GM12873 (cell line): ENCODE measurements around the gene RELT.

Experiments used
- TF ChIP-seq, protein P1 (sequence below): IDR thresholded peaks from 2 replicates; pipeline ENCODE4 v1.5.1; 2012; ENCODE audit warnings: low read depth, mild to moderate bottlenecking, moderate library complexity, low read length, control low read depth; ENCODE audit not compliant: insufficient read depth; ENCODE audit errors: missing control alignments

RELT gene, protein sequence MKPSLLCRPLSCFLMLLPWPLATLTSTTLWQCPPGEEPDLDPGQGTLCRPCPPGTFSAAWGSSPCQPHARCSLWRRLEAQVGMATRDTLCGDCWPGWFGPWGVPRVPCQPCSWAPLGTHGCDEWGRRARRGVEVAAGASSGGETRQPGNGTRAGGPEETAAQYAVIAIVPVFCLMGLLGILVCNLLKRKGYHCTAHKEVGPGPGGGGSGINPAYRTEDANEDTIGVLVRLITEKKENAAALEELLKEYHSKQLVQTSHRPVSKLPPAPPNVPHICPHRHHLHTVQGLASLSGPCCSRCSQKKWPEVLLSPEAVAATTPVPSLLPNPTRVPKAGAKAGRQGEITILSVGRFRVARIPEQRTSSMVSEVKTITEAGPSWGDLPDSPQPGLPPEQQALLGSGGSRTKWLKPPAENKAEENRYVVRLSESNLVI

DNA sequence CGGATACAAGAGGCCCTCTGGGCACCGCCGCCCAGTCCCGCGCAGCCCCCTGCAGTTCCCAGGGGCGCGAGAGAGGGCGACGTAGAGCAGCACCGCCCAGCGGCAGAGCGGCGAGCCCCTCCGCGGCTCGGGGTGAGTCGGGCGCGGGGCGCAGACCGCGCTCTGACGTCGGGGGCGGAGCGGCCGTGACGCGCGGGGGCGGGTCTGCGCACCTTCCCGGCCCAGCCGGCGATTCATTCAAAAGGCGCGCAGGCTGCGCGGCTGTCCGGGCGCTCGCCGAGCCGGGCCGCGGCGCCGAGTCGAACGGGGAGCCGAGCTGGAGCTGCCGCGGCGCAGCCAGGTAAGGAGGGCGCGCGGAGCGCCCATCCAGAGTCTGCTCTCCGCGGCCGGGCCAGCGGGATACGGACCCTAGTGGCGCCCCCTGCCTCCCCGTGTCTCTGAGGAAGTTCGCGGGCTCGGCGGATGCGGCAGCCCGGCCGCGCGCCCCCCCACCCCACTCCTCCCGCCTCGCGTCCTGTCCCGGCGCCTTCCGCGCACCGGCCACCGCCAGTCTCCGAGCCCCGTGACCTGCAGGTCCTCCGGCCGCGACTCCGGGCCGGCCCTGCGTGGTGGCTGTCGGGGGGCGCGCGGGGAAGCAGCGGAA, at the start of gene RELT:
RELT (plus strand) TSS at position 240 of the 643 bp plus-strand sequence. CDS start 12,738 bp downstream, outside the sequence.
- TF ChIP-seq, protein P1, sequence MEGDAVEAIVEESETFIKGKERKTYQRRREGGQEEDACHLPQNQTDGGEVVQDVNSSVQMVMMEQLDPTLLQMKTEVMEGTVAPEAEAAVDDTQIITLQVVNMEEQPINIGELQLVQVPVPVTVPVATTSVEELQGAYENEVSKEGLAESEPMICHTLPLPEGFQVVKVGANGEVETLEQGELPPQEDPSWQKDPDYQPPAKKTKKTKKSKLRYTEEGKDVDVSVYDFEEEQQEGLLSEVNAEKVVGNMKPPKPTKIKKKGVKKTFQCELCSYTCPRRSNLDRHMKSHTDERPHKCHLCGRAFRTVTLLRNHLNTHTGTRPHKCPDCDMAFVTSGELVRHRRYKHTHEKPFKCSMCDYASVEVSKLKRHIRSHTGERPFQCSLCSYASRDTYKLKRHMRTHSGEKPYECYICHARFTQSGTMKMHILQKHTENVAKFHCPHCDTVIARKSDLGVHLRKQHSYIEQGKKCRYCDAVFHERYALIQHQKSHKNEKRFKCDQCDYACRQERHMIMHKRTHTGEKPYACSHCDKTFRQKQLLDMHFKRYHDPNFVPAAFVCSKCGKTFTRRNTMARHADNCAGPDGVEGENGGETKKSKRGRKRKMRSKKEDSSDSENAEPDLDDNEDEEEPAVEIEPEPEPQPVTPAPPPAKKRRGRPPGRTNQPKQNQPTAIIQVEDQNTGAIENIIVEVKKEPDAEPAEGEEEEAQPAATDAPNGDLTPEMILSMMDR: peak; percentile 85

DNA sequence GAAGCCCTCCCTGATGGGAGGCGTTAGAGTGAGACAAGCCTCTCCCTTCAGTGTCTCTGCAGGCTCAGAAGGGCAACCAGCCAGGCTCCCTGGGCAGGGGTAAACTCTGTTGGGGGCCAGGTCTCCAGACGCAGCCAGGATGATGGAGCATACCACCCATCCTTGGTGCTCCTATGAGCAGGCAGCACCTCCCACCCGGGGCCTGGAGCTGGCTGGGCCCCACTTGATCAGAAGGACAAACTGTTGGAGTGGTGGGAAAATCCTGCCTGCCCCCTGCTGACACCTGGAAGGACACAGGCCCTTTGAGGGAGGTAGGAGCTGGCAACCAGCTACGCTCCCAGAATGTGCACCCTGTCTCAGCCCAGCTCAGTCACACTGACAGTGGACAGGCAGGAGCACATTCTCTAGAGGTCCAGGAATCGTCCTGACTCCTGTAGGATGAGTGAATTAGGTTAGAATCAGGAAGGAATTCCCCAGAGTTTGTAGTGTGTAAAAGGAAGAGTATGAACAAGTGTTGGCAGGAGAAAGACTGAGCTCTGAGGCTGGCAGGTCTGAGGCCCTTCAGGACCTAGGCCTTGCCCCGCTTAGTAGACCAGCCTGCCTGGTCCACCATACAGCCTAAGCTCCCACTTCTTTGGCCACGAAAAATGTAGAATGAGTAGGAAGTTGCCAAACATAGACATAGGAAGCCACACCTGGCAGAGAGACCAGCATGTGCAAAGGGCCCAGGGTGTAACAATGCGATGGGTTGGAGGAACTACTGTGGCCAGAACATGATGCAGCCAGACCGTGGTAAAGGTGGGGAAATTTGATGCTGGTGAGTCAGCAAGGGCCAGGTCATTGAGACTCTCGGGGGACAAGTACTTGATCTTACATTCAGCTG, 49.0 kb upstream of the RELT start:
- TF ChIP-seq, protein P1: no peak

DNA sequence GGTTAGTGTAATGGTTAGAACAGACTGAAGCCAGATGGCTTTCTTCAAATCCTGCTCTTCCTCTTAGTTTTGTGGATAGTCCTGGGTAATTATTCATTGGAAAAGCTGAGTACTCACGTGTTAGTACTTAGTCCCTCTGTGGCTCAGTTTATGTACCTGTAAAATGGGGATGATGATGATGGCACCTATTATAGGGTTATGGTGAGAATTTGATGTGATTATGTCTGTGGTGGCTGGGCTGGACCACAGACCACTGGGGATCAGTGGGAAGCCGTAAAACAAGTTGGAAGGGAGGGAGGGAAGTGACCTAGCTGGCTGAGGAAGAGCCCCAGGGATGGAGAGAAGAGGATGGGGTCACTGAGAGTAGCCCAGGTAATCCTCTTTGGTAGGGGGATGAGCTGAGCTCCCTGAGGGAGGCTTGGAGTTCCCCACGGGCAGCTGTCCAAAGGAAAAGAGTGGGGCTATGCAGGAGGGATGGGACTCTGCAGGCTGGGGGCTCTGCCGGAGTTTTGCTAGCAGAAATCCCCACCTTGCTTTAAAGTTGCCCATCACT, 48.3 kb upstream of the RELT start:
- TF ChIP-seq, protein P1: no peak

DNA sequence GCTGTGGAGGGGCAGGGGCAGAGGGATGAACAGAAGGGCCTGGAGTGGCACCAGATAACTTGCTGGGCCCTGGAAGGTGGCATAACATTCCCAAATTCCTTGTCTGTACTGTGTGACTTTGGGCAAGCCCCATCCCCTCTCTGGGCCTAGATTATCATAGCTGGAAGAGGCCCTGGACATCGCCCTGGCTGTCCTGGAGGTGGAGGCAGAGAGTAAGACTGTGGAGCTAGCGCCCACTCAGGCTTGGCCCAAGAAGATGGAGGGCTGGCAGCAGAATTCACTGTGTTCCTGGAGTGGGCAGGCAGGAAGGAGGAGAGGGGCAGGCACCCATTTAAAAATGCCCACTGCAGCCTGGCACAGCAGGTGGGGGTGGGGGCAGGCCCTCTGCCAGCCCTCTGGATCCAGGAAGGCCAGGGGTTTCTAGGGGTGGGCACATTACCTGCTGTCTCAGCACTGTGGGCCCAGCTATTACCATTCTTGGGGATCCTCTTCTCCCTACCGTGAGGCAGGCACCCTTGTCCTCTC, 45.6 kb upstream of the RELT start:
- TF ChIP-seq, protein P1: peak; percentile 38

DNA sequence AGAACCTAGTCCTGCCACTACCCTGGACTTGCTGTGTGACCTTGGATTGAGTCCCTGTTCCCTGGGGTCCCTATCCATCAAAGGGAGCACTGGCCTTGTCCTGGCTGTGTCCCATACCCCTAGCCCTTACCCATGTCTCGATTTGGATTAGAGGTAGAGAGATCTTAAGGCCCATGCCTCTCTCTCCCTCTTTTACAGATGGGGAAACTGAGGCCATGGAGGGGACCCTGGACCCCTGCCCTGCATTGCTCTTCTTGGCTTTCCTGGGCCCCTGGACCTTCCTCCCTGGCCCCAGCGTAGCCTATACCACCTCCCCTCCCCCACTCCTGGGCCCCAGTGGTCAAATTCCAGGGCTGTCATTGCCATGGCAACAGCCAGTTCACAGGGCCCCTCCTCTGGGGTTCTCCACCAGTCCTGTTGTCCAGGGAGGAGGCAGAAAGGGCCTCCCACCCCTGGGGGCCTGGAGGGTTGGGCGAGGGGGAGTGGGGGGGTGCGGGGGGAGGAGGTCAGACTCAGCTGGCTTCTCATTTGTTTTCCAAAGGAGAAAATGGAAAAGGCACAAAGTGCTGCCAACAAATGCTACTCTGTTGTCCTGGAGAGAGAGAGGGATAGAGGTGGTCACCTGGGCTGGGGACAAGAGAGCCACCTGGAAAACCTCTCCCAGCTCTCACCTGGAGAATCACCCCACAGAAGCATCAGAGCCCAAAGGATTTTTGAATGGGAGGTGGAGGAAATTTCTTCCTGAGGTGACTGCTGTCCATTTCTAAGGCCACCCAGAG, 44.9 kb upstream of the RELT start:
- TF ChIP-seq, protein P1: no peak

DNA sequence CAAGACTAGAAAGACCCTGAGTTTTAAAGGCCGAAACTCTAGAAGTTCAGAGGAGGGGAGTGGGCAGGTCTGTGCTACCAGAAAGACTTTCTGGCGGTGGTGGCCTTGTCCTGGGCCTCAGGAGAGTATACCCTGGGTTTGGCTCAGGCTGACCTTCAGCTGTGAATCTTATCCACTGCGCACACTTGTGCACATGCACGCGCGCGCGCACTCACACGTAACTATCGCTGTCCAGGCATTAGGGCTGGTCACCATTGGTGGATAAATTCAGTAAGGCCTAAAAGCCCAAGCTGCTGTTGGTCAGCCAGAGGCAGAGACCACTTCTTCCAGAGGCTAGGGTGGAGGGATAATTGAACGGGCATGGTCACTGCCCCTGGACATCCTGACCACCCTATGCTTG, 43.0 kb upstream of the RELT start:
- TF ChIP-seq, protein P1: no peak
